Prostate gland (tissue), 2 donors: ENCODE results near the gene PPP1R13B.

Source experiments
- POLR2A ChIP-seq: fragments of 450-650 bp; IDR thresholded peaks from one replicate; pipeline ENCODE4 v1.6.1; 2016; ENCODE audit warnings: antibody characterized with exemption, mild to moderate bottlenecking
- TF ChIP-seq, protein P1 (sequence below), 4 experiments: fragments of 200-600 bp in 2 of 4; fragments of 450-650 bp in 2 of 4; sonication (generic) in 2 of 4; IDR thresholded peaks; 1 replicate in 3 of 4; 2 replicates in 1 of 4; pipeline ENCODE4 v1.5.1; 2016 to 2019; ENCODE audit warnings: antibody characterized with exemption in 4 of 4, mild to moderate bottlenecking in 2 of 4, moderate library complexity in 2 of 4

DNA sequence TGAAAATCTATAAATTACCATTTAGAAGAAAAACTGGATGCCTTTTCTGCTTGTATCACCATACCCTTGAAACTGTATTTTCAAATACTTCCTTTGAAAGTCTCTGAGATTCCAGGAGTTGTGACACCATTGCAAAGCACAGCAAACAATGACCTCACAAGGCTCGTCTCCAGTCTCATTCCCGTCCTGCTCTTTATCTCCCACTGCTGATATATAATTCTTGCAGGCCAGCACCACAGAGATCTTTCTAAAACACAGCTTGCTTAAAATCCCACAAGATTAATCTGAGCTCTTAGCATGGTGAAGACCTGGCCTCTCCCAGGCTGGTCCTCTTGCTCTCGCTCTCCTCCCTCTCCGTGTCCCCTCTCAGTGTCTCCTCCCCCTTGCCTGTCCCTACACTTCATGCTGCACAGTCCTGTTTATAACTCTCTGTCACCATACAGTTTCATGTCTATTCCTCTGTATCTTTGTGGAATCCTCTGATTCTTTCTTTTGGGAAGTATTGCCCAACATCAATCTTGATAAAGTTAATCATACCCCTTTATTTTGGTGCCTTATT, 80.0 kb downstream of the PPP1R13B start:
- TF ChIP-seq, protein P1, sequence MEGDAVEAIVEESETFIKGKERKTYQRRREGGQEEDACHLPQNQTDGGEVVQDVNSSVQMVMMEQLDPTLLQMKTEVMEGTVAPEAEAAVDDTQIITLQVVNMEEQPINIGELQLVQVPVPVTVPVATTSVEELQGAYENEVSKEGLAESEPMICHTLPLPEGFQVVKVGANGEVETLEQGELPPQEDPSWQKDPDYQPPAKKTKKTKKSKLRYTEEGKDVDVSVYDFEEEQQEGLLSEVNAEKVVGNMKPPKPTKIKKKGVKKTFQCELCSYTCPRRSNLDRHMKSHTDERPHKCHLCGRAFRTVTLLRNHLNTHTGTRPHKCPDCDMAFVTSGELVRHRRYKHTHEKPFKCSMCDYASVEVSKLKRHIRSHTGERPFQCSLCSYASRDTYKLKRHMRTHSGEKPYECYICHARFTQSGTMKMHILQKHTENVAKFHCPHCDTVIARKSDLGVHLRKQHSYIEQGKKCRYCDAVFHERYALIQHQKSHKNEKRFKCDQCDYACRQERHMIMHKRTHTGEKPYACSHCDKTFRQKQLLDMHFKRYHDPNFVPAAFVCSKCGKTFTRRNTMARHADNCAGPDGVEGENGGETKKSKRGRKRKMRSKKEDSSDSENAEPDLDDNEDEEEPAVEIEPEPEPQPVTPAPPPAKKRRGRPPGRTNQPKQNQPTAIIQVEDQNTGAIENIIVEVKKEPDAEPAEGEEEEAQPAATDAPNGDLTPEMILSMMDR (IDR thresholded peaks at IDR 0.05), result no peak
- TF ChIP-seq POLR2A, result no peak
